ENCODE measurements around the gene PHLPP1.

The PHLPP1 gene

GRCh38 chr18:62868645-62869044 lies 153.3 kb downstream of the PHLPP1 start:
- no peak for DNase-seq (ENCODE audit: low read depth)
- no peak for TF ChIP-seq CTCF (IDR thresholded peaks at IDR 0.05; ENCODE audit: low read depth, low read length)
- TF ChIP-seq MYC (IDR thresholded peaks at IDR 0.05; ENCODE audit: low read depth, low read length), result no peak
- TF ChIP-seq MAX (IDR thresholded peaks at IDR 0.05; ENCODE audit: low read depth, low read length), result no peak
- TF ChIP-seq POLR2A (IDR thresholded peaks at IDR 0.05; ENCODE audit: extremely low read depth, insufficient read length), result no peak
- H3K4me3 ChIP-seq (ENCODE audit: low read depth, low read length), result no peak overlapping the region

- no peak for DNase-seq (ENCODE audit: low read depth)
- TF ChIP-seq MAX (IDR thresholded peaks at IDR 0.05; ENCODE audit: low read depth, low read length) (no peak), POLR2A (IDR thresholded peaks at IDR 0.05; ENCODE audit: extremely low read depth, insufficient read length) (no peak), CTCF (IDR thresholded peaks at IDR 0.05; ENCODE audit: low read depth, low read length) (no peak), MYC (IDR thresholded peaks at IDR 0.05; ENCODE audit: low read depth, low read length) (no peak)
- no peak overlapping the region for H3K4me3 ChIP-seq (ENCODE audit: low read depth, low read length)
Observed at GRCh38 chr18:62870643-62871042, 155.3 kb downstream of the PHLPP1 start.

- no peak for TF ChIP-seq POLR2A (IDR thresholded peaks at IDR 0.05; ENCODE audit: extremely low read depth, insufficient read length)
- no peak for TF ChIP-seq MYC (IDR thresholded peaks at IDR 0.05; ENCODE audit: low read depth, low read length)
- no peak for TF ChIP-seq MAX (IDR thresholded peaks at IDR 0.05; ENCODE audit: low read depth, low read length)
- TF ChIP-seq CTCF (IDR thresholded peaks at IDR 0.05; ENCODE audit: low read depth, low read length), result no peak
- H3K4me3 ChIP-seq (ENCODE audit: low read depth, low read length), result no peak overlapping the region
- DNase-seq (ENCODE audit: low read depth), result no peak
Observed at GRCh38 chr18:62875323-62875722, 160.0 kb downstream of the PHLPP1 start.

- TF ChIP-seq CTCF (IDR thresholded peaks at IDR 0.05; ENCODE audit: low read depth, low read length) (no peak), MYC (IDR thresholded peaks at IDR 0.05; ENCODE audit: low read depth, low read length) (no peak), POLR2A (IDR thresholded peaks at IDR 0.05; ENCODE audit: extremely low read depth, insufficient read length) (no peak)
- DNase-seq (ENCODE audit: low read depth), result no peak
Observed at GRCh38 chr18:62876111-62876510, 160.8 kb downstream of the PHLPP1 start.

GRCh38 chr18:62876828-62877227 lies 161.5 kb downstream of the PHLPP1 start:
- DNase-seq (ENCODE audit: low read depth), result no peak
- no peak for TF ChIP-seq MAX (IDR thresholded peaks at IDR 0.05; ENCODE audit: low read depth, low read length)
- TF ChIP-seq POLR2A (IDR thresholded peaks at IDR 0.05; ENCODE audit: extremely low read depth, insufficient read length), result no peak
- no peak overlapping the region for H3K4me3 ChIP-seq (ENCODE audit: low read depth, low read length)

More at GRCh38 chr18:62876111-62876510, 160.8 kb downstream of the PHLPP1 start:
- no peak overlapping the region for H3K4me3 ChIP-seq (ENCODE audit: low read depth, low read length)

GRCh38 chr18:62877411-62878221 lies 162.3 kb downstream of the PHLPP1 start:
- no peak for DNase-seq (ENCODE audit: low read depth)
- H3K4me3 ChIP-seq (ENCODE audit: low read depth, low read length), result no peak overlapping the region
- no peak for TF ChIP-seq CTCF (IDR thresholded peaks at IDR 0.05; ENCODE audit: low read depth, low read length)
- TF ChIP-seq MYC (IDR thresholded peaks at IDR 0.05; ENCODE audit: low read depth, low read length), result no peak
- no peak for TF ChIP-seq MAX (IDR thresholded peaks at IDR 0.05; ENCODE audit: low read depth, low read length)
- TF ChIP-seq POLR2A (IDR thresholded peaks at IDR 0.05; ENCODE audit: extremely low read depth, insufficient read length), result no peak

All from NB4 (cell line).